Endothelial cell of umbilical vein (primary cell): ENCODE data around the gene BIN1. TPM values are rescaled to one million over a fixed set of nuclear protein-coding genes. Genes with fewer than 3 reads are reported as not detected.

Experiments
- BruUV-seq: library from RNA; stranded (reverse); fragments of 400-500 nt; replicated peaks from 2 replicates; lab custom pipeline; 2021; lab: Mats Ljungman, UMichigan
- CTCF ChIA-PET: fragments of 300-600, 350-600 bp; sonication (Branson Sonifier 250); formaldehyde crosslinking; loops from one replicate; lab custom pipeline; 2021; ENCODE audit warnings: antibody characterized with exemption, inconsistent platforms; lab: Charles Lee
- POLR2A ChIA-PET: fragments of 300-600, 350-600 bp; sonication (Branson Sonifier 250); formaldehyde crosslinking; loops from one replicate; lab custom pipeline; 2021; ENCODE audit warnings: antibody characterized with exemption, inconsistent platforms; lab: Charles Lee
- DNase-seq: peaks from one replicate; pipeline ENCODE4 v3.0.0-alpha.2; 2011; ENCODE audit warnings: low read depth, low spot score
- FAIRE-seq: peaks from 2 replicates; lab custom pipeline; 2011; peaks lifted over from hg19 to GRCh38; lab: Jason Lieb, UNC
- H2AFZ ChIP-seq: 2 replicates; pipeline ENCODE4 v1.6.0; 2012; ENCODE audit warnings: low read depth, low read length, control low read depth, inconsistent platforms
- H3K27ac ChIP-seq: 2 replicates; pipeline ENCODE4 v1.5.1; 2011; ENCODE audit warnings: low read depth, mild to moderate bottlenecking, control low read depth, low read length, moderate library complexity; ENCODE audit not compliant: insufficient read depth
- H3K27me3 ChIP-seq, 2 experiments: 2 replicates each; pipeline versions ENCODE4 v1.6.0 to v1.6.1; 2011; ENCODE audit warnings: low read length in 2 of 2, mixed read lengths in 1 of 2; ENCODE audit not compliant: control insufficient read depth in 2 of 2, insufficient read depth in 2 of 2
- H3K36me3 ChIP-seq, 2 experiments: 2 replicates in 1 of 2; 3 replicates in 1 of 2; pipeline ENCODE4 v1.5.1; 2011; ENCODE audit warnings: low read length in 2 of 2, mild to moderate bottlenecking in 1 of 2, moderate library complexity in 1 of 2; ENCODE audit not compliant: control insufficient read depth in 2 of 2, insufficient read depth in 2 of 2; ENCODE audit errors: extremely low read depth in 1 of 2
- H3K4me1 ChIP-seq: 3 replicates; pipeline ENCODE4 v1.5.1; 2011; ENCODE audit warnings: mild to moderate bottlenecking, low read length; ENCODE audit not compliant: control insufficient read depth, insufficient read depth; ENCODE audit errors: extremely low read depth
- H3K4me2 ChIP-seq: 2 replicates; pipeline ENCODE4 v1.6.1; 2011; ENCODE audit warnings: low read length, control low read depth, mixed read lengths; ENCODE audit not compliant: insufficient read depth
- H3K4me3 ChIP-seq, 3 experiments: fragments of 200-600 bp in 1 of 3; sonication (generic), shearing (Covaris generic) in 1 of 3; replicated peaks in 1 of 3; 2 replicates each; pipeline ENCODE4 v1.5.1; 2011 to 2016; ENCODE audit warnings: control low read depth in 3 of 3, low read length in 3 of 3, mild to moderate bottlenecking in 2 of 3, inconsistent platforms in 1 of 3, low read depth in 1 of 3, moderate library complexity in 1 of 3; ENCODE audit not compliant: insufficient read depth in 1 of 3
- H3K79me2 ChIP-seq: 2 replicates; pipeline ENCODE4 v1.6.0; 2012; ENCODE audit warnings: low read length, inconsistent platforms; ENCODE audit not compliant: control insufficient read depth, insufficient read depth
- H3K9ac ChIP-seq: replicated peaks from 2 replicates; pipeline ENCODE3; 2011; ENCODE audit warnings: low read length, control low read depth; ENCODE audit not compliant: insufficient read depth; ENCODE audit errors: extremely low read depth
- H3K9me1 ChIP-seq: replicated peaks from 3 replicates; pipeline ENCODE4 v1.6.0; 2011; ENCODE audit warnings: mild to moderate bottlenecking, low read length; ENCODE audit not compliant: control insufficient read depth, insufficient read depth; ENCODE audit errors: extremely low read depth
- H3K9me3 ChIP-seq: replicated peaks from 2 replicates; pipeline ENCODE4 v1.5.1; 2012; ENCODE audit warnings: low read length, inconsistent platforms; ENCODE audit not compliant: control insufficient read depth, insufficient read depth
- H4K20me1 ChIP-seq: replicated peaks from 2 replicates; pipeline ENCODE3; 2011; ENCODE audit warnings: mild to moderate bottlenecking, low read length; ENCODE audit not compliant: control insufficient read depth, insufficient read depth; ENCODE audit errors: extremely low read depth
- CTCF ChIP-seq, 2 donors: IDR thresholded peaks; 1 replicate in 1 of 2; 2 replicates in 1 of 2; pipeline ENCODE4 v1.5.1; 2011; ENCODE audit warnings: low read length in 2 of 2, mild to moderate bottlenecking in 2 of 2, moderate library complexity in 2 of 2, control low read depth in 1 of 2, inconsistent platforms in 1 of 2, low read depth in 1 of 2; ENCODE audit not compliant: insufficient read depth in 1 of 2; ENCODE audit errors: extremely low read depth in 1 of 2
- EZH2 ChIP-seq: IDR thresholded peaks from 2 replicates; pipeline ENCODE4 v1.6.1; 2012; ENCODE audit warnings: borderline replicate concordance, low read depth, mild to moderate bottlenecking, moderate library complexity, low read length, inconsistent platforms; ENCODE audit not compliant: severe bottlenecking
- FOS ChIP-seq: IDR thresholded peaks from 2 replicates; pipeline ENCODE4 v1.6.1; 2011; ENCODE audit warnings: mild to moderate bottlenecking, low read length, moderate library complexity, borderline replicate concordance; ENCODE audit not compliant: insufficient read depth
- GATA2 ChIP-seq: IDR thresholded peaks from 2 replicates; pipeline ENCODE4 v1.7.0; 2011; ENCODE audit warnings: low read depth, mild to moderate bottlenecking, moderate library complexity, mixed read lengths, low read length; ENCODE audit not compliant: insufficient read length, insufficient read depth
- JUN ChIP-seq: IDR thresholded peaks from 2 replicates; pipeline ENCODE4 v1.6.1; 2011; ENCODE audit warnings: borderline replicate concordance, low read depth; ENCODE audit not compliant: insufficient read length, insufficient read depth
- MAX ChIP-seq: IDR thresholded peaks from 2 replicates; pipeline ENCODE4 v1.6.1; 2011; ENCODE audit not compliant: insufficient read depth, insufficient read length
- MYC ChIP-seq: IDR thresholded peaks from one replicate; pipeline ENCODE4 v1.6.1; 2011; ENCODE audit warnings: mild to moderate bottlenecking, low read depth, low read length
- POLR2A ChIP-seq: IDR thresholded peaks from 2 replicates; pipeline ENCODE4 v1.6.1; 2012; ENCODE audit warnings: low read depth, mild to moderate bottlenecking, control low read depth, low read length
- POLR2AphosphoS5 ChIP-seq: IDR thresholded peaks from 2 replicates; pipeline ENCODE4 v1.6.1; 2012; ENCODE audit warnings: low read depth, mild to moderate bottlenecking, control low read depth, low read length, moderate library complexity; ENCODE audit not compliant: insufficient read depth
- dilution Hi-C: fragments of 300-500 bp; cut with MboI; formaldehyde crosslinking; loops from one replicate; pipeline ENCODE4 v1.15.0; 2019; ENCODE audit warnings: low sequenced_read_pairs; ENCODE audit not compliant: extremely low pct_ligation_motif_present
- intact Hi-C: fragments of 100-400 bp; cut with micrococcal nuclease; formaldehyde crosslinking; loops from one replicate; pipeline ENCODE4 v1.10.0; 2022
- polyA plus RNA-seq, 4 experiments: library from polyadenylated mRNA; depleted of rRNA in 3 of 4; stranded (reverse) in 3 of 4; unstranded in 1 of 4; fragments of >200 nt; gene quantifications; 2 replicates each; pipeline versions ENCODE4 v1.2.1 to v1.2.3, GENCODE V29; 2011 to 2012; ENCODE audit warnings: missing spikeins in 1 of 4
- total RNA-seq: library from RNA; stranded (reverse); gene quantifications from 2 replicates; pipeline ENCODE4 v1.2.3, GENCODE V29; 2021

BIN1 gene
- total and polyA plus RNA-seq, 2 donors (not counting 3 experiments of a cell fraction or from before 2014, with no cell fraction given), result 26.3 to 36.9 TPM

GRCh38 chr2:127095367-127095641, 11.7 kb downstream of the BIN1 start:
- BruUV-seq, result no TSS peak
- no peak for TF ChIP-seq MAX
- FAIRE-seq (no peak), DNase-seq (no peak)
- Histone ChIP-seq H3K9me1 (no peaks in the 10 kb centered on the region), H3K9ac (no peak overlapping the region), H3K4me3 (no peak overlapping the region), H2AFZ (no peak overlapping the region), H3K27me3 (no peaks in the 10 kb centered on the region), H3K36me3 (no peaks in the 10 kb centered on the region), H3K9me3 (no peaks in the 10 kb centered on the region), H4K20me1 (no peaks in the 10 kb centered on the region), H3K27ac (no peak overlapping the region), H3K79me2 (peaks cover 1% of the 10 kb centered on the region), H3K4me2 (no peak overlapping the region), H3K4me1 (peaks cover 11% of the 10 kb centered on the region)
- intact Hi-C loops, result no loop called here
- ChIA-PET POLR2A (no interaction called here), CTCF (interaction anchor here (1.2 to 2.6 kb wide), 3 partner anchors 9 to 27 kb away, joined by 4 to 14 read pairs (median 6); partner anchors contain the start of gene BIN1)
- dilution Hi-C loops, result no loop called here

DNA sequence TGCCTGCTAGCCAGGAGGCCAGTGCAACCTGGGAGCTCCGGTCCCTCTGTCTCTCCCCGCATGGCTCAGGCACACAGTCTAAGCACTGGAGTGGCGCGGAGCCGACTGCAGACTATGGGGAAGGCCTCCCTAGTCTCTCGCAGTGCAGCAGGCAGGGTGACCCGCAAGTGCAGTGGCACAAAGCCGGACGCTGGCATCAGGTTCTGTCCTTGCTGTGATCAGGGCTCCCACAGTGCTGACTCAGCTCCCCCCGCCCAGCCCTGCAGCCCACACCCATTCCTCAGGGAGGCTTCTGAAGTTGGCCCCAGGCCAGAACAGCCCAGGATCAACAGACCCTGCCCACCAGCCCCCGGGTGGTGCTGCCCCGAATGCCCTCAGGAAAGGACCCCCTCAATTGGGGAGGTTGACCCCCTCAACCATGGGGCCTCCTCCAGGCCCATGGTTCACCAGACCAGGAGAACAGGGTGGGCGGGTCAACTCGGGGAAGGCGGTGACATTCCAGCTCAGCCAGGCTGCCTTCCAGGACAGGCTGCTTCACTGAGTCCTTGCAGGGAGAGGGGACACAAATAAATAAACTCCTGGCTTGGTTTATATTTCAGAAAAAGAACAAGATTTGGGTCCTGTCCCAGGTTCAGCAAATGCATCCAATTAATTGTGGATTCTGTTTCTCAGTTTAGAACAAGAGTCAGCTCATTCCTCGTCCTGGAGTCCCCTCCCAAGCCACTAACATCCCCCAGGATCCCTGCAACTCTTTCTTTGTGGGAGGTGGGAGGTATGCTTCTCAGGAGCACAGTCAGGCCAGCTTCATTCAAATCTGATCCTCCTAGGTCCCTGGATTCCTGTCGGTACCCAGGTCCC, 12.2 kb downstream of the BIN1 start:
- no peaks in the 10 kb centered on the region for H3K9me1 ChIP-seq
- H3K4me1 ChIP-seq, result peaks cover 11% of the 10 kb centered on the region
- CTCF ChIA-PET, result interaction anchor here (1.2 to 2.6 kb wide), 3 partner anchors 9 to 27 kb away, joined by 4 to 14 read pairs (median 6); partner anchors contain the start of gene BIN1
- no peak overlapping the region for H3K9ac ChIP-seq
- POLR2A ChIA-PET, result no interaction called here
- no peaks in the 10 kb centered on the region for H3K79me2 ChIP-seq
- H3K9me3 ChIP-seq, result no peaks in the 10 kb centered on the region
- no peaks in the 10 kb centered on the region for H3K36me3 ChIP-seq
- H2AFZ ChIP-seq, result no peak overlapping the region
- BruUV-seq, result no TSS peak
- H3K27me3 ChIP-seq, result no peaks in the 10 kb centered on the region
- H3K27ac ChIP-seq, result no peak overlapping the region
- intact Hi-C loops (no loop called here), dilution Hi-C loops (no loop called here)
- no peaks in the 10 kb centered on the region for H4K20me1 ChIP-seq
- no peak overlapping the region for H3K4me3 ChIP-seq
- no peak for FAIRE-seq
- no peak for DNase-seq
- no peak overlapping the region for H3K4me2 ChIP-seq
- no peak for TF ChIP-seq CTCF (IDR thresholded peaks at IDR 0.05; ENCODE audit: extremely low read depth in 1 of 2, insufficient read depth in 1 of 2, low read depth in 1 of 2, low read length in 2 of 2)
- no peak for TF ChIP-seq JUN
- TF ChIP-seq MAX, result no peak
- no peak for TF ChIP-seq FOS
- no peak for TF ChIP-seq MYC
- no peak for TF ChIP-seq EZH2
- TF ChIP-seq POLR2A, result no peak
- no peak for TF ChIP-seq GATA2
- TF ChIP-seq POLR2AphosphoS5, result no peak
